ENCODE measurements around the gene FOXA3. TPM values are rescaled to one million over a fixed set of nuclear protein-coding genes. Genes with fewer than 3 reads are reported as not detected.
A peak's percentile ranks its signal among the peaks of the same experiment; 100 is the strongest.
"Not testable (repeated sequence)": the region's sequence is repeated elsewhere in the genome, so short reads cannot be mapped to it uniquely, and the experiment has no call there.

Gene FOXA3
- total RNA-seq, 6 experiments from 2014 or later, result not detected

GRCh38 chr19:45887200-45887710, 23.1 kb downstream of the FOXA3 start:
- TF ChIP-seq CTCF (IDR thresholded peaks at IDR 0.05), result no peak
- H3K4me3 Mint-ChIP-seq, result peak overlapping the region; percentile 97
- H3K9me3 Mint-ChIP-seq, result no peaks in the 10 kb centered on the region
- 0 out of 2 replicates have a peak, but pooled peaks cover 5% of the 10 kb centered on the region for H3K36me3 Mint-ChIP-seq (ENCODE audit: low read depth)
- peaks cover 14% of the 10 kb centered on the region for H3K4me1 Mint-ChIP-seq (ENCODE audit: low read depth)
- no peak for DNase-seq
- H3K27me3 Mint-ChIP-seq (ENCODE audit: insufficient read depth), result no peaks in the 10 kb centered on the region; the same call in 1 of the 2 replicates
- H3K27ac Mint-ChIP-seq, result peak overlapping the region; percentile 98

GRCh38 chr19:45889210-45889885, 25.2 kb downstream of the FOXA3 start:
- H3K9me3 Mint-ChIP-seq, result no peaks in the 10 kb centered on the region
- no peak overlapping the region for H3K4me3 Mint-ChIP-seq
- H3K27me3 Mint-ChIP-seq (ENCODE audit: insufficient read depth), result no peaks in the 10 kb centered on the region; the same call in 1 of the 2 replicates
- DNase-seq, result no peak
- H3K36me3 Mint-ChIP-seq (ENCODE audit: low read depth), result no peaks in the 10 kb centered on the region
- H3K4me1 Mint-ChIP-seq (ENCODE audit: low read depth), result peaks cover 7% of the 10 kb centered on the region
- TF ChIP-seq CTCF (IDR thresholded peaks at IDR 0.05), result no peak
- H3K27ac Mint-ChIP-seq, result peak overlapping the region; percentile 57; the same call in 1 of the 2 replicates

GRCh38 chr19:45890877-45891276, 26.8 kb downstream of the FOXA3 start:
- no peak for DNase-seq
- Mint-ChIP-seq H3K4me1 (ENCODE audit: low read depth) (peaks cover 7% of the 10 kb centered on the region), H3K36me3 (ENCODE audit: low read depth) (peaks cover 9% of the 10 kb centered on the region), H3K9me3 (no peaks in the 10 kb centered on the region), H3K27me3 (ENCODE audit: insufficient read depth) (no peaks in the 10 kb centered on the region; the same call in 1 of the 2 replicates), H3K27ac (no peak overlapping the region), H3K4me3 (no peak overlapping the region)
- no peak for TF ChIP-seq CTCF (IDR thresholded peaks at IDR 0.05)

GRCh38 chr19:45895519-45895972, 31.4 kb downstream of the FOXA3 start:
- Mint-ChIP-seq H3K4me3 (no peak overlapping the region), H3K27ac (no peak overlapping the region), H3K36me3 (ENCODE audit: low read depth) (peaks cover 17% of the 10 kb centered on the region), H3K9me3 (no peaks in the 10 kb centered on the region), H3K27me3 (ENCODE audit: insufficient read depth) (no peaks in the 10 kb centered on the region), H3K4me1 (ENCODE audit: low read depth) (peaks cover 5% of the 10 kb centered on the region; the same call in 1 of the 2 replicates)
- TF ChIP-seq CTCF (IDR thresholded peaks at IDR 0.05), result no peak
- DNase-seq, result no peak

- H3K27ac Mint-ChIP-seq; H3K9me3 Mint-ChIP-seq; H3K27me3 Mint-ChIP-seq (ENCODE audit: insufficient read depth); H3K4me1 Mint-ChIP-seq (ENCODE audit: low read depth); H3K4me3 Mint-ChIP-seq; DNase-seq: not testable (repeated sequence)
- peaks cover 21% of the 10 kb centered on the region for H3K36me3 Mint-ChIP-seq (ENCODE audit: low read depth)
Observed at GRCh38 chr19:45895983-45896599, 32.0 kb downstream of the FOXA3 start.
